IPS-15b (cell line): ENCODE results near the gene P2RX2.

Source experiments
- H3K27me3 ChIP-seq: one replicate; pipeline ENCODE4 v1.6.1; 2013; ENCODE audit warnings: low read length; ENCODE audit not compliant: control insufficient read depth, insufficient read depth
- H3K36me3 ChIP-seq: one replicate; pipeline ENCODE4 v1.6.1; 2013; ENCODE audit warnings: low read length; ENCODE audit not compliant: control insufficient read depth, insufficient read depth
- H3K4me1 ChIP-seq: one replicate; pipeline ENCODE4 v1.6.1; 2013; ENCODE audit warnings: mild to moderate bottlenecking, low read length; ENCODE audit not compliant: control insufficient read depth, insufficient read depth
- H3K4me3 ChIP-seq: one replicate; pipeline ENCODE4 v1.5.1; 2013; ENCODE audit warnings: low read depth, low read length
- H3K9ac ChIP-seq: one replicate; pipeline ENCODE4 v1.6.1; 2013; ENCODE audit warnings: low read depth, mild to moderate bottlenecking, low read length
- H3K9me3 ChIP-seq: one replicate; pipeline ENCODE4 v1.6.1; 2013; ENCODE audit warnings: mild to moderate bottlenecking, low read length; ENCODE audit not compliant: control insufficient read depth, insufficient read depth

P2RX2 gene

GRCh38 chr12:132606466-132606865, 12.1 kb upstream of the P2RX2 start:
- H3K4me3 ChIP-seq: no peak overlapping the region
- H3K36me3 ChIP-seq: no peaks in the 10 kb centered on the region
- H3K4me1 ChIP-seq: no peaks in the 10 kb centered on the region
- H3K27me3 ChIP-seq: peaks cover 75% of the 10 kb centered on the region
- no peaks in the 10 kb centered on the region for H3K9me3 ChIP-seq
- no peak overlapping the region for H3K9ac ChIP-seq

- no peaks in the 10 kb centered on the region for H3K36me3 ChIP-seq
- peaks cover 4% of the 10 kb centered on the region for H3K9me3 ChIP-seq
- H3K4me3 ChIP-seq: no peak overlapping the region
- no peaks in the 10 kb centered on the region for H3K4me1 ChIP-seq
- peaks cover 75% of the 10 kb centered on the region for H3K27me3 ChIP-seq
- H3K9ac ChIP-seq: no peak overlapping the region
Observed at GRCh38 chr12:132606927-132607326, 11.6 kb upstream of the P2RX2 start.

GRCh38 chr12:132608231-132609171, 10.1 kb upstream of the P2RX2 start:
- Histone ChIP-seq H3K27me3 (peaks cover 78% of the 10 kb centered on the region), H3K9ac (no peak overlapping the region), H3K4me1 (no peaks in the 10 kb centered on the region), H3K9me3 (peaks cover 4% of the 10 kb centered on the region), H3K36me3 (no peaks in the 10 kb centered on the region), H3K4me3 (no peak overlapping the region)

- Histone ChIP-seq H3K27me3 (peaks cover 77% of the 10 kb centered on the region), H3K4me1 (no peaks in the 10 kb centered on the region), H3K9ac (no peak within 1 kb of the TSS), H3K9me3 (peaks cover 4% of the 10 kb centered on the region), H3K4me3 (no peak within 1 kb of the TSS), H3K36me3 (no peaks in the 10 kb centered on the region)
Observed at GRCh38 chr12:132610051-132610759, 8.4 kb upstream of the P2RX2 start, which contains the start of gene LRCOL1. TSS of gene LRCOL1 (minus strand) at chr12:132610582. CDS start at chr12:132606251, 4,331 bp downstream.

- H3K4me1 ChIP-seq: no peaks in the 10 kb centered on the region
- H3K4me3 ChIP-seq: no peak overlapping the region
- no peaks in the 10 kb centered on the region for H3K36me3 ChIP-seq
- H3K9ac ChIP-seq: no peak overlapping the region
- H3K27me3 ChIP-seq: peaks cover 82% of the 10 kb centered on the region
- peaks cover 4% of the 10 kb centered on the region for H3K9me3 ChIP-seq
Observed at GRCh38 chr12:132610866-132611602, 7.5 kb upstream of the P2RX2 start.

GRCh38 chr12:132611620-132612019, 7.0 kb upstream of the P2RX2 start:
- H3K27me3 ChIP-seq: peaks cover 84% of the 10 kb centered on the region

GRCh38 chr12:132614029-132614428, 4.5 kb upstream of the P2RX2 start:
- peaks cover 76% of the 10 kb centered on the region for H3K27me3 ChIP-seq
- peaks cover 10% of the 10 kb centered on the region for H3K9me3 ChIP-seq

More at GRCh38 chr12:132611620-132612019, 7.0 kb upstream of the P2RX2 start:
- Histone ChIP-seq H3K4me1 (no peaks in the 10 kb centered on the region), H3K9me3 (peaks cover 5% of the 10 kb centered on the region), H3K4me3 (no peak overlapping the region), H3K36me3 (no peaks in the 10 kb centered on the region), H3K9ac (no peak overlapping the region)

GRCh38 chr12:132614861-132615578, 3.6 kb upstream of the P2RX2 start:
- no peak overlapping the region for H3K9ac ChIP-seq
- peaks cover 70% of the 10 kb centered on the region for H3K27me3 ChIP-seq
- H3K4me1 ChIP-seq: no peaks in the 10 kb centered on the region
- no peaks in the 10 kb centered on the region for H3K36me3 ChIP-seq
- no peak overlapping the region for H3K4me3 ChIP-seq
- H3K9me3 ChIP-seq: peaks cover 10% of the 10 kb centered on the region

More at GRCh38 chr12:132614029-132614428, 4.5 kb upstream of the P2RX2 start:
- no peaks in the 10 kb centered on the region for H3K36me3 ChIP-seq
- no peak overlapping the region for H3K4me3 ChIP-seq
- H3K9ac ChIP-seq: no peak overlapping the region
- no peaks in the 10 kb centered on the region for H3K4me1 ChIP-seq

GRCh38 chr12:132615579-132616038, 3.0 kb upstream of the P2RX2 start:
- H3K27me3 ChIP-seq: peaks cover 70% of the 10 kb centered on the region
- no peak overlapping the region for H3K4me3 ChIP-seq
- no peaks in the 10 kb centered on the region for H3K4me1 ChIP-seq
- no peak overlapping the region for H3K9ac ChIP-seq
- H3K36me3 ChIP-seq: no peaks in the 10 kb centered on the region
- H3K9me3 ChIP-seq: peaks cover 10% of the 10 kb centered on the region

GRCh38 chr12:132617135-132617701, 1.4 kb upstream of the P2RX2 start:
- Histone ChIP-seq H3K36me3 (no peaks in the 10 kb centered on the region), H3K4me1 (no peaks in the 10 kb centered on the region), H3K27me3 (peaks cover 60% of the 10 kb centered on the region), H3K4me3 (no peak overlapping the region), H3K9me3 (peaks cover 6% of the 10 kb centered on the region), H3K9ac (no peak overlapping the region)
